Parathyroid adenoma (tissue), 2 donors: ENCODE measurements around the gene GRIK1.

Experiments
- H2AFZ ChIP-seq: fragments of 300-600 bp; sonication (generic); one replicate; pipeline ENCODE4 v1.7.0; 2017; ENCODE audit warnings: antibody characterized with exemption, mild to moderate bottlenecking
- H3K27ac ChIP-seq: fragments of 300-600 bp; sonication (generic); one replicate; pipeline ENCODE4 v1.7.0; 2017
- H3K27me3 ChIP-seq: fragments of 300-600 bp; sonication (generic); one replicate; pipeline ENCODE4 v1.7.0; 2017; ENCODE audit warnings: low read length; ENCODE audit not compliant: control insufficient read depth, insufficient read depth
- H3K36me3 ChIP-seq: fragments of 300-600 bp; sonication (generic); one replicate; pipeline ENCODE4 v1.7.0; 2017; ENCODE audit warnings: low read length; ENCODE audit not compliant: control insufficient read depth, insufficient read depth
- H3K4me1 ChIP-seq: fragments of 300-600 bp; sonication (generic); one replicate; pipeline ENCODE4 v1.7.0; 2017; ENCODE audit warnings: control low read depth
- H3K4me2 ChIP-seq: fragments of 300-600 bp; sonication (generic); one replicate; pipeline ENCODE4 v1.7.0; 2017; ENCODE audit warnings: low read length
- H3K4me3 ChIP-seq: fragments of 300-600 bp; sonication (generic); one replicate; pipeline ENCODE4 v1.7.0; 2017; ENCODE audit warnings: low read depth, low read length
- H3K79me2 ChIP-seq: fragments of 300-600 bp; sonication (generic); one replicate; pipeline ENCODE4 v1.7.0; 2017; ENCODE audit warnings: control low read depth
- H3K9ac ChIP-seq: fragments of 300-600 bp; sonication (generic); one replicate; pipeline ENCODE4 v1.7.0; 2017; ENCODE audit warnings: mild to moderate bottlenecking
- H3K9me3 ChIP-seq: fragments of 300-600 bp; sonication (generic); one replicate; pipeline ENCODE4 v1.7.0; 2017; ENCODE audit warnings: low read length; ENCODE audit not compliant: control insufficient read depth
- TF ChIP-seq, protein P1 (sequence below): fragments of 300-600 bp; sonication (generic); IDR thresholded peaks from one replicate; pipeline ENCODE4 v1.7.0; 2017; ENCODE audit warnings: antibody characterized with exemption, mild to moderate bottlenecking
- donor health status: primary hyperparathyroidism.

Gene GRIK1

DNA sequence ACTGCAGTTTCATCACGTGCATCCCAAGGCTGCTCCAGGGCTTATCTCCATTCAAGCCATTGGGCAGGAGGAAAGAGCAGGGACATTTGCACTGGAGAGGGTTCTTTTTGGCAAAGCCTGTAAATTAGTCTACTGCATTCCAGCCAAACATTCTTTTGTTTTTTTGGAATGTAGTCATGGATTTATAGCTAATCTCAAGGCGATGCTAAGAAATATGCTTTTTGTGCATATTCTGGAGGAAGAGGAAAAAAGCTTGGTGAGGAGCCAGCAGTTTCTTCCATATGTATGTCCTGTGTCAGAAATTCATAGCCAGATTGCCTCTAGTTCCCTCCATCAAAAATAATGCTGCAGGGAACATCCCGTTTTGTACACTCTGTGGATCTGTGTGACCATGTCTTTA lies 419.6 kb downstream of the GRIK1 start:
- no peaks in the 10 kb centered on the region for H3K36me3 ChIP-seq
- H2AFZ ChIP-seq: no peak overlapping the region
- no peak overlapping the region for H3K4me2 ChIP-seq
- H3K4me3 ChIP-seq: no peak overlapping the region
- H3K9me3 ChIP-seq: no peaks in the 10 kb centered on the region
- H3K4me1 ChIP-seq: no peaks in the 10 kb centered on the region
- H3K9ac ChIP-seq: no peak overlapping the region
- H3K27me3 ChIP-seq: no peaks in the 10 kb centered on the region
- H3K27ac ChIP-seq: no peak overlapping the region
- TF ChIP-seq, protein P1, sequence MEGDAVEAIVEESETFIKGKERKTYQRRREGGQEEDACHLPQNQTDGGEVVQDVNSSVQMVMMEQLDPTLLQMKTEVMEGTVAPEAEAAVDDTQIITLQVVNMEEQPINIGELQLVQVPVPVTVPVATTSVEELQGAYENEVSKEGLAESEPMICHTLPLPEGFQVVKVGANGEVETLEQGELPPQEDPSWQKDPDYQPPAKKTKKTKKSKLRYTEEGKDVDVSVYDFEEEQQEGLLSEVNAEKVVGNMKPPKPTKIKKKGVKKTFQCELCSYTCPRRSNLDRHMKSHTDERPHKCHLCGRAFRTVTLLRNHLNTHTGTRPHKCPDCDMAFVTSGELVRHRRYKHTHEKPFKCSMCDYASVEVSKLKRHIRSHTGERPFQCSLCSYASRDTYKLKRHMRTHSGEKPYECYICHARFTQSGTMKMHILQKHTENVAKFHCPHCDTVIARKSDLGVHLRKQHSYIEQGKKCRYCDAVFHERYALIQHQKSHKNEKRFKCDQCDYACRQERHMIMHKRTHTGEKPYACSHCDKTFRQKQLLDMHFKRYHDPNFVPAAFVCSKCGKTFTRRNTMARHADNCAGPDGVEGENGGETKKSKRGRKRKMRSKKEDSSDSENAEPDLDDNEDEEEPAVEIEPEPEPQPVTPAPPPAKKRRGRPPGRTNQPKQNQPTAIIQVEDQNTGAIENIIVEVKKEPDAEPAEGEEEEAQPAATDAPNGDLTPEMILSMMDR: no peak
- no peaks in the 10 kb centered on the region for H3K79me2 ChIP-seq

DNA sequence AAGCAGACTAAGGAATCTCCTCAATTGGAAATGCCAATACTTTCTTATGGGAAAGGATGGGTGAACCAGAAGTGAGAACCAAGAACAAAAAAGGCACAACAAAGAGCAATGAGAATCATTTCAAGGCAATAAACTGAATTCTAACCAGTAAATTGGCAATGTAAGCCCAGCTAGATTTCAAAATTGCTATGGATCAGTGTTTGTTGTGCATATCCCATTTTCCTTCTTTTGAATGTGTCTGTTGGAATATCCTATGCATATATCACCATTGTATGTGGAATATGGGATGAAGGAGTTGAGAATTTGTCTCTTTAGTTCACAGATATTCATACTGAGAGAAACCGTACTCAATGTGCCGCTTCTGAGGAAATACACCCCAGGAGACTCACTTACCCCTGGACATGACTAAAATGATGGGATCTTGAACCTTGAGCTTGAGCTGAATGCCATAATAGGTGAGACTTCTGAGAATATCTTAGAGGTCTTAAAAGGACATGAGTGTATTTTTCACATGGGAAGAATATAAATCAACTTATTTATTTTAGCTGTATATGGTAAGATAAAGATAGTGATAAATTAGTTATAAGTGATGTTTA lies 425.0 kb downstream of the GRIK1 start:
- H3K4me2 ChIP-seq: no peak overlapping the region
- no peaks in the 10 kb centered on the region for H3K27me3 ChIP-seq
- no peaks in the 10 kb centered on the region for H3K9me3 ChIP-seq
- TF ChIP-seq, protein P1: no peak
- no peaks in the 10 kb centered on the region for H3K36me3 ChIP-seq
- no peak overlapping the region for H2AFZ ChIP-seq
- no peak overlapping the region for H3K27ac ChIP-seq
- H3K4me1 ChIP-seq: no peaks in the 10 kb centered on the region
- no peak overlapping the region for H3K4me3 ChIP-seq
- no peaks in the 10 kb centered on the region for H3K79me2 ChIP-seq
- H3K9ac ChIP-seq: no peak overlapping the region

DNA sequence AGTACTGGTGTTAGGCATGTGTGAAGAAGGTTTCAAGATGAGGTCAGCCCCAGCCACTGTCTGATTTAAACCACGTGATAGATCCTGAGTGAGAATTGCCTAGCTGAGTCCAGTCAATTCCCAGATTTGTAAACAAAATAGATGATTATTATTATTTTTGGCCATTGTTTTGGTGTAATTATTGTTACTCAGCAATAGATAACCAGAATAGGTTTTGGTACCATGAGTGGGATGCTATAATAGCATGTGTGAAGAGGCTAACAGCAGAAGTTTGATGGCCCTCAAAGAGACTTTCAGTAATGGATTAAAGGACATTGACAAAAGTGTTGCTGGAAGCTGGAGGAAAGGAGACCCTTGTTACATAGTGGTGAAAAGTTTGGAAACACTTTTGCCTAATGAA lies 426.3 kb downstream of the GRIK1 start:
- H3K4me3 ChIP-seq: no peak overlapping the region

DNA sequence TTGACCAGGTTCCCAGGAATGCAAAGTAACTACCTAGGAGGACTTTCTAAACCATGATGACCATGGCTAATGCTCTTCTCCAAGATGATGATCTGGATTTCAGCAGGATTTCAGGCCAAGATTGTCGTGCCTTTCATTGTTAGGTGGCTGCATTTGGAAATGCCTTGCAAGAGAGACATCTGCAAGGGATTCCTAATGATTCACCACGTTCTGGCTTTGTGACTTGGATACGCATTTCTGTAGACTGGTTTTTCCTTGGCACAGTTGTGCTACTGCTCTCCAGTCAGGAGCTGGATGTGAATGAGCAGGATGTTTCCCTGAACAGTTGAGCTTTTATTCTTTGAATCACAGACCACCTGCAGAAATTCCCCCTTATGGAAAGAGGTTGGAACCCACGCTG lies 428.7 kb downstream of the GRIK1 start:
- no peaks in the 10 kb centered on the region for H3K36me3 ChIP-seq
- no peaks in the 10 kb centered on the region for H3K9me3 ChIP-seq
- no peak overlapping the region for H3K9ac ChIP-seq
- H2AFZ ChIP-seq: no peak overlapping the region
- no peak overlapping the region for H3K27ac ChIP-seq
- no peaks in the 10 kb centered on the region for H3K27me3 ChIP-seq
- no peaks in the 10 kb centered on the region for H3K79me2 ChIP-seq
- H3K4me3 ChIP-seq: no peak overlapping the region
- TF ChIP-seq, protein P1: no peak
- no peak overlapping the region for H3K4me2 ChIP-seq
- H3K4me1 ChIP-seq: no peaks in the 10 kb centered on the region

More for the DNA sequence above, 426.3 kb downstream of the GRIK1 start:
- Histone ChIP-seq H3K9ac (no peak overlapping the region), H3K4me1 (no peaks in the 10 kb centered on the region), H3K36me3 (no peaks in the 10 kb centered on the region), H3K9me3 (no peaks in the 10 kb centered on the region), H3K79me2 (no peaks in the 10 kb centered on the region), H3K4me2 (no peak overlapping the region), H3K27me3 (no peaks in the 10 kb centered on the region), H3K27ac (no peak overlapping the region), H2AFZ (no peak overlapping the region)
- TF ChIP-seq, protein P1: no peak

DNA sequence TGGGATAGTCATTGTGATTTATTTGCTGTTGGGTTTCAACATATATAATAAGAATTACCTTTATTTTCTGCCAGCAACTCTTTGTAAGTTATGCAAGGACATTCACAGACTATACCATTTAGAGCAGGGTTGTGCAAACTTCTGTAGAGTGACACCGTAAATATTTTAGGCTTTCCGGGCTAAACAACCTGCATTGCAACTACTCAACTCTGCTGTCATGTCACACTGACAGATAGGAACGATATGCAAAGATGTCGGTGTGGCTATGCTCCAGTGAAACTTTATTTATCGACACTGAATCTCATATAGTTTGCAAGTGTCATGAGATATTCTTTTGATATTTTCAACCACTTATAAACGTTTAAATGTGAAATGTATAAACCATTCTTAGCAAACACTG lies 430.7 kb downstream of the GRIK1 start:
- Histone ChIP-seq H3K4me3 (no peak overlapping the region), H3K4me1 (no peaks in the 10 kb centered on the region), H3K36me3 (no peaks in the 10 kb centered on the region), H3K79me2 (no peaks in the 10 kb centered on the region), H3K27ac (no peak overlapping the region), H3K27me3 (no peaks in the 10 kb centered on the region), H3K4me2 (no peak overlapping the region), H3K9ac (no peak overlapping the region), H2AFZ (no peak overlapping the region), H3K9me3 (no peaks in the 10 kb centered on the region)
- TF ChIP-seq, protein P1: no peak
